ENCODE results near the gene LBHD2.

LBHD2 gene

GRCh38 chr14:103137689-103138300 is 53.8 kb downstream of the LBHD2 start:
- DNase-seq (ENCODE audit: low read depth): no peak
- no peak for TF ChIP-seq CTCF (IDR thresholded peaks at IDR 0.05; ENCODE audit: control insufficient read depth, insufficient read depth, low read depth, low read length, missing control alignments)
- no peak overlapping the region for H3K4me3 ChIP-seq (ENCODE audit: control insufficient read depth, low read depth, low read length)

GRCh38 chr14:103138301-103139131 is 54.5 kb downstream of the LBHD2 start:
- no peak overlapping the region for H3K4me3 ChIP-seq (ENCODE audit: control insufficient read depth, low read depth, low read length)
- no peak for TF ChIP-seq CTCF (IDR thresholded peaks at IDR 0.05; ENCODE audit: control insufficient read depth, insufficient read depth, low read depth, low read length, missing control alignments)
- DNase-seq (ENCODE audit: low read depth): no peak

- no peak for TF ChIP-seq CTCF (IDR thresholded peaks at IDR 0.05; ENCODE audit: control insufficient read depth, insufficient read depth, low read depth, low read length, missing control alignments)
- DNase-seq (ENCODE audit: low read depth): no peak
- H3K4me3 ChIP-seq (ENCODE audit: control insufficient read depth, low read depth, low read length): no peak overlapping the region
Observed at GRCh38 chr14:103139132-103140025, 55.4 kb downstream of the LBHD2 start.

Measured in AG09309 (cell line).